Measurements from ENCODE around the gene CCDC148.

Gene CCDC148

DNA sequence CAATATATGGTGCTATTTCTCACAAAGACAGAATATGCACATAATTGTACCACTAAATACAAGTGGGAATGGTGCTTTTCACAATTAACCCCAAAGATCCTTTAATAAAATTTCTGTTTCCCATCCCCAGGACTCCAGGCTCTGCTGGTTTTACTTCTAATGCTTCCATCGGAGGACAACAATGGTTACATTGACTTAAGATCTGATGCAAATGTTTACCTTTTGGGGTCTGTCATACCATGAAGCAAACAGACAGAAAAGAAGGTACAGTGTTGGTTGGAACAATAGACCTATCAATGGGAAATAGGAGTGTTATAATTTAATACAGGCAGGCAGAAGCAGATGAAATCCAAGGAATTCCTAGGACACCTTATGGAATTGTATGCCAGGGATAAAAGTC, 249.2 kb downstream of the CCDC148 start:
- no peak for DNase-seq (ENCODE audit: low read depth)

DNA sequence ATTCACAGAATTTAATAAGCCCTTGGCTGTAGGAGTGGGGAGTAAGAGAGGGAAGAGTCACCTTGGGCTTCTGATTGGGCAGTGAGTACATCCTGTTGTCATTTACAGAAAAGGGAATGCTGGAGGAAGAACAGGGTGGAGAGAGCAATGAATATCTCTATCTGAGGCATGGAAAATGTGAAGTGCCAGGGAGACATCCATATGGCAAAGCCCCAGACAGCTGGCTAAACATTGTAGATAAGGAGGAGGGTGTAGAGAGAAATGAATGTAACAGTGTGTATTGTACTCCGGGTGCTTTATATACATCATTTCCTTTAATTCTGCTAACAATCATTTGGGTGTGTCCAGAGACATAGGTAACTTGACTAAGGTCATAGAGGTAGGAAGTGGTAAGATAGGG, 251.3 kb downstream of the CCDC148 start:
- no peak for DNase-seq (ENCODE audit: low read depth)

- no peak for DNase-seq (ENCODE audit: low read depth)
Measured at GRCh38 chr2:158204741-158205165, 251.8 kb downstream of the CCDC148 start.

DNA sequence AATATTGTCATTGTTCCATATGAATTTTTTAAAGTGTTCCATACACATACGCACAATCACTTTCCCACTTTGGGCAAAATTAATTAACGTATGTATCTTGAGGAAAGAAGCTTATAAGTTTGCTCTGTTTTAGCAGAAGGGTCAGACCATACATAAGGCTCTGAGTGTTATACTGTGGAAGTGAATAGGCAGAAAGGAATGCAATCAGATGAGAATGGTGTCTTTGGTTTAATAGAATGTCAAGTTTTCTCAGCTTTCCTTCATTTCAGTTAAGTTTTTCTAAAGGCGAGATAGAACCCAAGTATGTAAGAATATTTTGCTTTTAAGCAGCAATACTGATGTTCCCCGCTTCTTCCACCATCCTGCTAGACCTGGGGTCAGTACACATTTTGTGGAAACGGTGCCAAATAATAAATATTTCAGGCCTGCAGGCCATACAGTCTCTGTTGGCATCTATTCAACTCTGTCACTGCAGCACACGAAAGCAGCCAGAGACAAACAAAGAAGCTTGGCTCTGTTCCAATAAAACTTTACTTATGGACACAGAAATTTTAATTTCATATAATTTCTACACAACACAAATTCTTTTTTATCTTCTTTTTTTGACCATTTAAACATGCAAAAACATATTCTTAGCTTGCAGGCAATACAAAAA, 254.3 kb downstream of the CCDC148 start:
- no peak for DNase-seq (ENCODE audit: low read depth)

DNA sequence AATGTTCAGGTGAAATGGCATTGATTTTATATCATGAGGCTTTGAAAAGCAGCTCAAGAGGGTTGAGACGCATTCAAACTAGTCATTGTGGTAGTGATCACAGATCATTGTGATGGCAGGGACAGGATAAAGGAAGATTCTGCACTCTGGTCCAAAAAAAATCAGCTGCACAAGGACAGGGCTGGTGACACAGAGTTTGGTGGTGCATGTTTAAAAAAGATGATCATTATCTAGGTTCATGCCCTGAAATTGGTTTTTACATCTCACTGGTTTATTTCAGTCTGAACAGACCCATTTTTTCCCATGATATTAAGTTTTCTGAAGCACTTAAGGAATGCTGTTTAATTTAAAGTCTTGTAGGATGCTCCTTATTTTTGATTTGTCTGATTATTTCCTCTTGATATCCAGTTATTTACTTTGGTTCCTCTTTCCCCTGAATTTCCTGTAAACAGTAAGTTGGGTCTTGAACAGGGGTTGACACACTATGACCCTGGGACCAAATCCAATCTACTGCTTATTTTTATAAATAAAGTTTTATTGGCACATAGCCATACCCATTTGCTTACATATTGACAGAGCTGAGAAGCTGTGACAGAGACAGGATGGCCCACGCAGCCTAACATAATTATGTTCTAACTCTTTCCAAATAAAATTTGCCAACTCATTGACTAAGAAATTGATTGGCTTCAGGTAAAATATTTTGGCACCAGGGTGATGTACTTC, 256.5 kb downstream of the CCDC148 start:
- no peak for DNase-seq (ENCODE audit: low read depth)

DNA sequence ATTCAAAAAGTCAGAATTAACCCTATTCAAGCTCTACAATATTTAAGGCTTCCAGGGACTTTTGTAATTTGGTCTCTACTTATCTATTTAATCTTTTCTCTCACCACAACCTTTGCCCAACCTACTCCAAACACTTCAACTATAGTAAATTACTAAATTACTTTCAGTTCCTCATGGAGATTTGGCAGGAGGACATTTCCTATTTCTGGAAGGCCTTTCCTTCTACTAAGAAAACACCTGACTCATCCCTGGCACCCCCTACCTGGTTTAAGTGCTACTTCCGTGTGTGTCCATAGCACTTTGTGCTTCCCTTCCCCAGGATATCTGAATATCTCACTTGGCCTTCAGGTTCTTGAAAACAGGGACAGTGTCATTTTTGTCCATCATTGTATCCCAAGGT, 258.6 kb downstream of the CCDC148 start:
- DNase-seq (ENCODE audit: low read depth), result no peak

- DNase-seq (ENCODE audit: low read depth), result no peak
Measured at GRCh38 chr2:158194229-158194628, 262.3 kb downstream of the CCDC148 start.

GRCh38 chr2:158192515-158193443, 263.8 kb downstream of the CCDC148 start:
- no peak for DNase-seq (ENCODE audit: low read depth)

DNA sequence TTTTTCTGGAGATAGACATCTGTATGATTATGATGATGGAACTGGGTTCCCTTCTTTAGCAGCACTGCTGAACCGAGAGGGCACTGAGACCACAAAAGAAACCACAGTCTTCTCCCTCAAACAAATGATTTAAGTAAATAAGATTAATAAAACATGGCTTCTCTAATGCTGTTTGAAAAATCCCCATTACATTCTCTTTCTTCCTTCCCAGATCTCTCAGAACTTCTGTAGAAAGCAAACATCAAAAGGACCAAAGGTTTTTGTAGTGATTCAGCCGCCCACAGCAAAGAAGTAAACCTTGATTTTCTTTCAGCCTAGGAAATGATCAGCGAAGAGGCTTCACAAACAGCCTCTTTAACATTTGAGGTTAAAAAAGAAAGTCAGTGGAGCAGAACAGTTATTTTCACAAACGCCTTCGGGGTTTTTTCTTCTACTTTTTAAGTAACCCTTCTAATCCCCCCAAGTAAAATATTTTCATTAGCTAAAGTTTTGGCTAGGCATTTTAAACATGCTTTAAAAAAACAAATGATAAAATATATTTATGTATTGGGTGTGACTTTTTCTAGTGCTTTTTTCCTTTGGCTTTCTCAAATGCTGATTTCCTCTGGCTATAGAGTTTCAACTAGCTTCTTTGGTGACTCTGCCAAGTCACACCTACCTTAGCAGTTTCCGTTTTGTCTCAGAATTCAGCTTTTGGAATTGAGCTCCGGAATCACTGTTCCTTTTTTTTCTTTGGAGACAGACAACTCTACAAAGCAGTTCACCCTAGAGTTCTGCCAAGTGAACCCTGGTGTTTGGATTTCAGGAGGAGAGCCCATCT, 265.3 kb downstream of the CCDC148 start:
- no peak for DNase-seq (ENCODE audit: low read depth)

- no peak for DNase-seq (ENCODE audit: low read depth)
Measured at GRCh38 chr2:158189526-158189925, 267.0 kb downstream of the CCDC148 start.

GRCh38 chr2:158187908-158188307, 268.6 kb downstream of the CCDC148 start:
- DNase-seq (ENCODE audit: low read depth), result no peak

- DNase-seq (ENCODE audit: low read depth), result no peak
Measured at GRCh38 chr2:158184556-158185343, 271.8 kb downstream of the CCDC148 start.

- no peak for DNase-seq (ENCODE audit: low read depth)
Measured at GRCh38 chr2:158184001-158184400, 272.6 kb downstream of the CCDC148 start.

DNA sequence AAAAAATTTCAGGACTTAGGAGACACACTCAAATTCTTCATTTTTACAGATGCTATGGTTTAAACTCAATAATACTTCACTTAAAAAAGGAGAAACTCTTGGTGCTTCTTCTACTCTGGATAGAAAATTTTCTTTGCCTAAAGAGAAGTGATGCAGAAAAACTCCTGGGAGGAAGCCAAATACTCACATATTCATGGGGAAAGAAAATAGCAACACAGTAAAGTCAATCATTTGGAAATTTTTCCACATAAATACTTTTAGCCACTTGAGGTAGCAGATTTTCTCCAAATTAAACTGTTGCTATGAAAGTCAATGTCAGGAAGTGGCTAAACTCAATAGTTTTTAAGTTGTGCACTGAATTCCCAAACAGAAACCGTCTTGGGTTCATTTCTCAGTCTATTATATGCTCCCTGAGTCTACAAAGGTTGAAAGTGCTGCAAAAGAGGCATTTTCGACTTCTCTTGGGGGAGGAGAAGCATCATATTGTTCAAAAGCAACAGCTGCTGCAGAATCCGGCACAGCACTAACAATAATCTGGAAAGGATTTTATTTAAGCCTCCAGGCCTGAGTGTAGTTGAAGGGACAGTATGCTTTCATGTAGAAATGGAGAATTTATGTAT, 273.8 kb downstream of the CCDC148 start:
- DNase-seq (ENCODE audit: low read depth), result no peak

- no peak for DNase-seq (ENCODE audit: low read depth)
Measured at GRCh38 chr2:158181171-158181570, 275.4 kb downstream of the CCDC148 start.

- DNase-seq (ENCODE audit: low read depth), result no peak
Measured at GRCh38 chr2:158179660-158180059, 276.9 kb downstream of the CCDC148 start.

DNA sequence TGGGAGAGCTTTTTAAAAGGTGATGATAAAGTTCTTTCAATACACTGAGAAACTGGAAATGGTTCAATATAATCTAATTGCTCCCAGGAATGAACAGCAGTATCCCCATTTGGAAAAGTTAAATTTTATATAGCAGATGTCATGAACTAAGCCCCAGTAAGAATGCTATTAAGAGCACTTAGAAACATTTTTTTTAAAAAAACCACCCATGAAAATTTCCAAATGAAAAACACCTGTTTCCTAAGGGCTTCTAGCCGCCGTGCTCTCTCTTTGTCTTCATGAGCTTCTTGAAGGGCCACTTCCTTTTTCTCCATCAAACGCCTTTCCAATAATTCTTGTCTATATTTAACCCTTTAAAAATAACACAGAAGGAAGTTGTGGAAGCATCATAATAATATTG, 277.9 kb downstream of the CCDC148 start:
- DNase-seq (ENCODE audit: low read depth), result no peak

DNA sequence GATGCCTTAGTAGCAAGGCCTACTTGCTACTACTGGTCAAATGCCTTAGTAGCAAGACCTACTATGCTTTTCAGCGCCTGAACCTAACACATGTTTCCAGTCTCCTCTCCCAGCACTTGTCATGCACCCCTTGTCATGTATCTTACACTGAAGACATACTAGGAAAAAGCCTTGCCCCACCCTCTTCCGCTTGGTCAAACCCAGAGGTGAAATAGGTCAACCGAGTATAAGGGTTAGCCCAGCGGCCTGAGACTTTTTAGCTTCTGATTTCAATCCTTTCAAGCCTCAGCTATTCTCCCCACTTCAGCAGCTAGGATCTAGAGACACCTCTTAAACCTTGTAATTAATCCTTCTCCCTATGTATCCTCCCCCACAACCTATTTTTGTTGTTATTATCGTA, 281.6 kb downstream of the CCDC148 start:
- no peak for DNase-seq (ENCODE audit: low read depth)

- no peak for DNase-seq (ENCODE audit: low read depth)
Measured at GRCh38 chr2:158174495-158174894, 282.1 kb downstream of the CCDC148 start.

DNA sequence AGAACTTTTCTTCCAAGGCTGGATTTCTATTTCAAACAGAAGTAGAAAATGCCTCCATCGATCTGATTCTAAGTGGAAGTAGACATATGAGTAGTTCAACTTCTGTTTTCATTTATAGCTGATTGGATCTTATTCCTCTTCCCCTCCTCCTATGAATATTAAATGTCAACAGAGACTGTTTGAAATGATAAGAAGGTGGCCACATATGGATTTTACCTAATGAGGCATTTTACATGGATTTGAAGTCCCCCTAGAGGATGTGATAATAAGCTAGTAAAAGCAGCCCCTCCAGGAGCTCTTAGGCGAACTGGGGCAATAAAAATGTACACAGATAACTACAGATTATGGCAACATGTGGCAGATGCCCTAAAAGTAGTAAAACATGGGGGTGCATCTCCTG, 283.8 kb downstream of the CCDC148 start:
- DNase-seq (ENCODE audit: low read depth), result no peak

DNA sequence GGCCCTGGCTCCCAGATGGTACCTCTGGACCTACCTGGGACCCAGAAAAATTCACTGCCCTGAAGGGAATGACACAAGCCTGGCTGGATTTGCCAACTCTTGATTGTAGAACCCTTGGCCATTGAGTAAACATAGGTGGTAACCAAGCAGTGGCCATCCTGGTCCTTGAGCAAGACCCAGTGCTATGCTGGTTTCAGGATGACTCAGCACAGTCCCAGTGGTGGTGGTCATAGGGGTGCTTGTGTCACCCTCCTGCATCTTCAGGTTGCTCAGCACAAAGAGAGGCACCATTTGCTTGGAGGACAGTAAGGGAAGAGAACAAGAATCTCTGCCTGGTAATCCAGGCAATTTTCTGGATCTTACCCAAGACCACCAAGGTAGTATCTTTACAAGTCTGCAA, 302.0 kb downstream of the CCDC148 start:
- no peak for DNase-seq (ENCODE audit: low read depth)
